Thyroid gland (tissue), 4 donors: ENCODE results near the gene MYOD1.

Source experiments
- POLR2A ChIP-seq, 2 donors: fragments of 450-650 bp; IDR thresholded peaks; one replicate each; pipeline ENCODE4 v1.6.1; 2017; ENCODE audit warnings: antibody characterized with exemption in 2 of 2, mild to moderate bottlenecking in 2 of 2, moderate library complexity in 1 of 2
- TF ChIP-seq, protein P1 (sequence below), 6 experiments: fragments of 200-600 bp in 3 of 6; fragments of 450-650 bp in 3 of 6; sonication (generic) in 3 of 6; IDR thresholded peaks; one replicate each; pipeline ENCODE4 v1.5.1; 2016 to 2019; ENCODE audit warnings: antibody characterized with exemption in 6 of 6, mild to moderate bottlenecking in 2 of 6, inconsistent platforms in 1 of 6, moderate library complexity in 1 of 6

DNA sequence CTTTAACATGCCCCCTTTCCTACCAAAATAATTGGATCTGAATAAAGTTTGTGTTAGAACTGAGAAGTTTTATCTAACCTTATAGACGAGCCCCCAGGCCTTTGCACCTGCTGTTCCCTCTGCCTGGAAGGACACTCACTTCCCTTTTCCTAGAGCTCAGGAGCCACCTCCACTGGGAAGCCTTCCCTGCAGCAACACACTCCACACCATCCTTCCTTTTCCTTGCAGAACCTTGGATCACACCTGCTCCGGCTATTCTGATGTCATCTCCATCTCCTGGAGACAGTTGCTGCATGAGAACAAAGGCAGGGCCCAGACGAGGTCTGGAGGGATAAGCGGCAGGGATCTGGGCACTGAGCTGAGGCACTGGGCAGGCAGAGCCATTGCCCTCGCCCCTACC is 22.6 kb upstream of the MYOD1 start:
- TF ChIP-seq, protein P1, sequence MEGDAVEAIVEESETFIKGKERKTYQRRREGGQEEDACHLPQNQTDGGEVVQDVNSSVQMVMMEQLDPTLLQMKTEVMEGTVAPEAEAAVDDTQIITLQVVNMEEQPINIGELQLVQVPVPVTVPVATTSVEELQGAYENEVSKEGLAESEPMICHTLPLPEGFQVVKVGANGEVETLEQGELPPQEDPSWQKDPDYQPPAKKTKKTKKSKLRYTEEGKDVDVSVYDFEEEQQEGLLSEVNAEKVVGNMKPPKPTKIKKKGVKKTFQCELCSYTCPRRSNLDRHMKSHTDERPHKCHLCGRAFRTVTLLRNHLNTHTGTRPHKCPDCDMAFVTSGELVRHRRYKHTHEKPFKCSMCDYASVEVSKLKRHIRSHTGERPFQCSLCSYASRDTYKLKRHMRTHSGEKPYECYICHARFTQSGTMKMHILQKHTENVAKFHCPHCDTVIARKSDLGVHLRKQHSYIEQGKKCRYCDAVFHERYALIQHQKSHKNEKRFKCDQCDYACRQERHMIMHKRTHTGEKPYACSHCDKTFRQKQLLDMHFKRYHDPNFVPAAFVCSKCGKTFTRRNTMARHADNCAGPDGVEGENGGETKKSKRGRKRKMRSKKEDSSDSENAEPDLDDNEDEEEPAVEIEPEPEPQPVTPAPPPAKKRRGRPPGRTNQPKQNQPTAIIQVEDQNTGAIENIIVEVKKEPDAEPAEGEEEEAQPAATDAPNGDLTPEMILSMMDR (IDR thresholded peaks at IDR 0.05): no peak
- TF ChIP-seq POLR2A (IDR thresholded peaks at IDR 0.05): no peak
